Right atrium auricular region (tissue), 2 donors: ENCODE measurements around the gene SESN1. TPM values are rescaled to one million over a fixed set of nuclear protein-coding genes. Genes with fewer than 3 reads are reported as not detected.

Experiments
- DNase-seq: peaks from one replicate; pipeline ENCODE4 v3.0.0-alpha.2; 2019; ENCODE audit warnings: low spot score
- H3K27ac ChIP-seq, 2 donors: fragments of 200-600 bp; sonication (generic); 1 replicate in 1 of 2; 2 replicates in 1 of 2; pipeline ENCODE4 v1.5.1; 2016 to 2019
- H3K27me3 ChIP-seq, 2 donors: fragments of 200-600 bp; sonication (generic); one replicate each; pipeline versions ENCODE4 v1.5.1 to v1.6.0; 2017 to 2019
- H3K36me3 ChIP-seq: fragments of 200-600 bp; sonication (generic); one replicate; pipeline ENCODE4 v1.5.1; 2016
- H3K4me1 ChIP-seq, 2 donors: fragments of 200-600 bp; sonication (generic); one replicate each; pipeline versions ENCODE4 v1.5.1 to v1.6.0; 2017 to 2019
- H3K4me3 ChIP-seq, 2 donors: fragments of 200-600 bp; sonication (generic); 1 replicate in 1 of 2; 2 replicates in 1 of 2; pipeline ENCODE4 v1.5.1; 2017 to 2019; ENCODE audit warnings: mild to moderate bottlenecking in 1 of 2, moderate library complexity in 1 of 2
- H3K9me3 ChIP-seq, 2 donors: fragments of 200-600 bp; sonication (generic); one replicate each; pipeline ENCODE4 v1.5.1; 2019
- total RNA-seq, 2 donors: library from RNA; depleted of rRNA; stranded (reverse); fragments of >200 nt; gene quantifications; one replicate each; pipeline ENCODE4 v1.1.0, GENCODE V29; 2016
- TF ChIP-seq, protein P1 (sequence below), 2 donors: fragments of 200-600 bp; sonication (generic); IDR thresholded peaks; one replicate each; pipeline ENCODE4 v1.5.1; 2019; ENCODE audit warnings: antibody characterized with exemption in 2 of 2

The SESN1 gene
- total RNA-seq, 2 donors from 2014 or later: 35.1 to 55.7 TPM

DNA sequence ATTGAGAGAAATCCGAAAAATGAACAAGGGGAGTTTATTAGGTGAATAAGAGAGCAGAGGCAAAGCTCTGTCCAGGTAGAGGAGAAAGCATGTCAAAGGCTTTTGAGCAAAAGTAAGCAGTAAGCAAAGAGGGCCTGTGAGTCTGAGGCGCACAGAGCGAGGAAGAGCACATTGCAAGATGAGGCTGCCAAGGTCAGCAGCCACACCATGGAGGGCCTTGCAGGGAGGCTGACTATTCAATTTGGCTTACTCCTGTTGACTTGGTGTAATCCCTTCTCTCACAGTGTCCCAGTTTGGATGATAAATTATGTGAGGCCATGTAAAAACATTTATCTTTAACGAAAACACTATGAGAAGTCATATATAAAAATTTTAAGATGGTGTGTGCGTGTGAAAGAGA is 32.4 kb downstream of the SESN1 start:
- no peak overlapping the region for H3K4me3 ChIP-seq
- H3K4me1 ChIP-seq: peaks cover 0 to 43% of the 10 kb centered on the region in 2 donors
- no peak overlapping the region for H3K27ac ChIP-seq
- H3K9me3 ChIP-seq: no peaks in the 10 kb centered on the region
- TF ChIP-seq, protein P1, sequence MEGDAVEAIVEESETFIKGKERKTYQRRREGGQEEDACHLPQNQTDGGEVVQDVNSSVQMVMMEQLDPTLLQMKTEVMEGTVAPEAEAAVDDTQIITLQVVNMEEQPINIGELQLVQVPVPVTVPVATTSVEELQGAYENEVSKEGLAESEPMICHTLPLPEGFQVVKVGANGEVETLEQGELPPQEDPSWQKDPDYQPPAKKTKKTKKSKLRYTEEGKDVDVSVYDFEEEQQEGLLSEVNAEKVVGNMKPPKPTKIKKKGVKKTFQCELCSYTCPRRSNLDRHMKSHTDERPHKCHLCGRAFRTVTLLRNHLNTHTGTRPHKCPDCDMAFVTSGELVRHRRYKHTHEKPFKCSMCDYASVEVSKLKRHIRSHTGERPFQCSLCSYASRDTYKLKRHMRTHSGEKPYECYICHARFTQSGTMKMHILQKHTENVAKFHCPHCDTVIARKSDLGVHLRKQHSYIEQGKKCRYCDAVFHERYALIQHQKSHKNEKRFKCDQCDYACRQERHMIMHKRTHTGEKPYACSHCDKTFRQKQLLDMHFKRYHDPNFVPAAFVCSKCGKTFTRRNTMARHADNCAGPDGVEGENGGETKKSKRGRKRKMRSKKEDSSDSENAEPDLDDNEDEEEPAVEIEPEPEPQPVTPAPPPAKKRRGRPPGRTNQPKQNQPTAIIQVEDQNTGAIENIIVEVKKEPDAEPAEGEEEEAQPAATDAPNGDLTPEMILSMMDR (IDR thresholded peaks at IDR 0.05): no peak
- H3K27me3 ChIP-seq: no peaks in the 10 kb centered on the region
- no peak for DNase-seq
- H3K36me3 ChIP-seq: no peaks in the 10 kb centered on the region

DNA sequence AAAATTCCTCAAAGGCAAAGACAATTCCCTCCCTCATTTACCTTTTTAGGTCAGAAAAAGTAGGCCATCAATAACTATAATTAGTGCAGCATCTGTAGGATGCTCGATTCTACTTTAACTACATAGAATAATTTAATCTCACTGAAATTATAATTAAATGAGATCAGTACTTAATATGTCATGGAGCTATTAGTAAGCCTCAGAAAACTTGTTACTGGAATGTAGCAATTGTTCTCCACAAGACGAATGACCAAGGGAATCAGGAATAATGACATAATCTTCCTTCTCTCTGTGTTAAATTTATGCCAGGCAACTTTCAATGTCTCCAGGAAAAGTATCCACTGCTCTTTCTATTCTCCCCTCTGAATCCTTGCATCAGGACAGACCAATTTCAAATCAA is 34.1 kb downstream of the SESN1 start:
- H3K36me3 ChIP-seq: no peaks in the 10 kb centered on the region
- no peak overlapping the region for H3K4me3 ChIP-seq
- no peaks in the 10 kb centered on the region for H3K9me3 ChIP-seq
- peak overlapping the region; percentile 36 to 49 for H3K27ac ChIP-seq
- DNase-seq: no peak
- peaks cover 0 to 47% of the 10 kb centered on the region in 2 donors for H3K4me1 ChIP-seq
- TF ChIP-seq, protein P1 (IDR thresholded peaks at IDR 0.05): no peak
- H3K27me3 ChIP-seq: no peaks in the 10 kb centered on the region

DNA sequence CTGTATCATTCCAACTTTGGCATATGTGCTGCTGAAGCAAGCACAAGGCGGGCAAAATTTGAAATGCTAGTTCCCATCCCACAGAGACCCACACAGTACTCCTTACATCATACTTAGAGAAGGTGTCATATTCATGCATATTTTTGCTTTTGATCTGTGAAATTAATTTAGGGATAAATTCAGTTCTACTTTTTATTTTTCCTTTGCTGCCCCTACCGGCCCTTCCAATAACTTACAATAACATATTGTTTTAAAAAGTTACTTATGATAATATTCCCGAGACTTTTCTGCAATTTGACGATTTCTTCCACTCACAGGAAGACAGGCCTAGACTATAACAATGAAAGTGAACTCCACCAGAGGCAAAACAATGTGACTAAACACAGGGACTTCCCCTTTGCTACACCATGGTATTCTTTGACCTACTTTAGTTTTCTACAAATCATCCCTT is 35.0 kb downstream of the SESN1 start:
- TF ChIP-seq, protein P1 (IDR thresholded peaks at IDR 0.05): peak in 1 of 2 donors; percentile 46
- DNase-seq: no peak
- Histone ChIP-seq H3K27me3 (no peaks in the 10 kb centered on the region), H3K27ac (peak overlapping the region; percentile 36 to 49), H3K4me3 (no peak overlapping the region), H3K9me3 (no peaks in the 10 kb centered on the region), H3K4me1 (peaks cover 0 to 51% of the 10 kb centered on the region in 2 donors), H3K36me3 (no peaks in the 10 kb centered on the region)

DNA sequence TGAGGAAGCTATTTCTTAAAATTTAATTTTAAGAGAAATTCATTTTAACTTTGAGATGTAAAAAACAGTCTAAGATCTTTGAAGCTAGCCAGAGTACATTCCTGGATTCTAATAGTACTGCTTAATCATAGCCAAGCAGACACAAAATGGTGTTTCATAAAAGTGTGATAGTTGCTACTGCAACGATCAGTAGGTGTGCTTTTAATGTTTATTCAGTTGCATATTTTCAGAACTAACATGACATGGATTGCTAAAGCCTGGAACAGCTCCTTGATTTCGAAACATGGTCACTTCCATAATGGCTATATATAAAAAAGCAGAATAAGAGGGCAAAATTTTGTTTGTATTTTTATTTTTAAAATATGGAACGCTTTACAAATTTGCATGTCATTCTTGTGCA is 35.5 kb downstream of the SESN1 start:
- H3K4me3 ChIP-seq: no peak overlapping the region
- peaks cover 0 to 51% of the 10 kb centered on the region in 2 donors for H3K4me1 ChIP-seq
- DNase-seq: no peak
- H3K36me3 ChIP-seq: no peaks in the 10 kb centered on the region
- no peaks in the 10 kb centered on the region for H3K27me3 ChIP-seq
- peak overlapping the region; percentile 36 to 49 for H3K27ac ChIP-seq
- no peaks in the 10 kb centered on the region for H3K9me3 ChIP-seq
- TF ChIP-seq, protein P1 (IDR thresholded peaks at IDR 0.05): no peak

DNA sequence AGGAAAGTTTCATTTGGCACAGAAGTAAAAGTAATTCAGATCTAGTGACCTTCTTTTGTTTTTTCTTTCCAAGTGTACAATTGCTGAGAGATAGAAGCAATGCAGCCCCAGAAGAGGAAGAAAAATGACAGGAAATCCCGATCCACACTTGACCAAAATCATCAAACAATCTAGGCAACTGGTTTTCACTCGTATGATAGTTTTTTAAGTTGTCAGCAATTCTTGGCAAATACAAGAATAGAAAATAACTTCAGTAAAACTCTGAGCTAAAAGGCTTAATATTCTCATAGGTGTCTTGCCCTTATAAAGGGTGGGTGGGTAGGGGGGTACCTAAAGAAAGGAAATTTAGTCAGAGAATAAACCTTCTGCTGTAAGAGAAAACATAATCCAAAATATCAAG is 36.0 kb downstream of the SESN1 start:
- Histone ChIP-seq H3K9me3 (no peaks in the 10 kb centered on the region), H3K27ac (peak overlapping the region in 1 of 2 donors; percentile 36), H3K36me3 (no peaks in the 10 kb centered on the region), H3K27me3 (no peaks in the 10 kb centered on the region), H3K4me3 (no peak overlapping the region), H3K4me1 (peaks cover 0 to 51% of the 10 kb centered on the region in 2 donors)
- no peak for DNase-seq
- TF ChIP-seq, protein P1 (IDR thresholded peaks at IDR 0.05): no peak

DNA sequence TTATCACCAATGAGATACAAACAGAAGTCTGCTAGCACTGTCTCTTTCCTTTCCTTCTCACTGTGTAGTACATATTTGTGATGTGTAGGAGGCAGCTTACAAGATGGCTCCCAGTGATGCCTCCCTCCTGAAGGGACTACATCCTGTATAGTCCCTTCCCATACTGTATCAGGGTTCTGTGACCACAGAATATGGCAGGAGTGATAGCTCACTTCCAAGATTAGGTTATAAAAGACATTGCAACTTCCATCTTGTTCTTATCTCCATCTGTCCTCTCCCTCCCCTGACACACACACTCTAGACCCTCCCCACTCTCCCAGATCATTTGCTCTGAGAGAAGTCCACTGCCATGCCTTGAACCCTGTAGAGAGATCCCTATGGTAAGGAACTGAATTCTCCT is 38.0 kb downstream of the SESN1 start:
- TF ChIP-seq, protein P1 (IDR thresholded peaks at IDR 0.05): no peak
- peaks cover 0 to 56% of the 10 kb centered on the region in 2 donors for H3K4me1 ChIP-seq
- peak overlapping the region in 1 of 2 donors; percentile 42 for H3K27ac ChIP-seq
- H3K27me3 ChIP-seq: no peaks in the 10 kb centered on the region
- no peak overlapping the region for H3K4me3 ChIP-seq
- H3K9me3 ChIP-seq: no peaks in the 10 kb centered on the region
- H3K36me3 ChIP-seq: no peaks in the 10 kb centered on the region
- DNase-seq: no peak
